OCI-LY1 (cell line): ENCODE results near the gene CYBB.

Experiments used
- EZH2 ChIP-seq: fragments of 200-600 bp; sonication (generic), shearing (Covaris generic); IDR thresholded peaks from 2 replicates; pipeline ENCODE4 v1.8.0; 2017; ENCODE audit warnings: borderline replicate concordance, mixed run types, mild to moderate bottlenecking, antibody characterized with exemption, low read length, moderate library complexity, mixed read lengths
- TF ChIP-seq, protein P1 (sequence below): fragments of 200-600 bp; sonication (generic), shearing (Covaris generic); IDR thresholded peaks from 2 replicates; pipeline ENCODE4 v1.5.1; 2017; ENCODE audit warnings: mild to moderate bottlenecking, antibody characterized with exemption, low read length, moderate library complexity, mixed read lengths

DNA sequence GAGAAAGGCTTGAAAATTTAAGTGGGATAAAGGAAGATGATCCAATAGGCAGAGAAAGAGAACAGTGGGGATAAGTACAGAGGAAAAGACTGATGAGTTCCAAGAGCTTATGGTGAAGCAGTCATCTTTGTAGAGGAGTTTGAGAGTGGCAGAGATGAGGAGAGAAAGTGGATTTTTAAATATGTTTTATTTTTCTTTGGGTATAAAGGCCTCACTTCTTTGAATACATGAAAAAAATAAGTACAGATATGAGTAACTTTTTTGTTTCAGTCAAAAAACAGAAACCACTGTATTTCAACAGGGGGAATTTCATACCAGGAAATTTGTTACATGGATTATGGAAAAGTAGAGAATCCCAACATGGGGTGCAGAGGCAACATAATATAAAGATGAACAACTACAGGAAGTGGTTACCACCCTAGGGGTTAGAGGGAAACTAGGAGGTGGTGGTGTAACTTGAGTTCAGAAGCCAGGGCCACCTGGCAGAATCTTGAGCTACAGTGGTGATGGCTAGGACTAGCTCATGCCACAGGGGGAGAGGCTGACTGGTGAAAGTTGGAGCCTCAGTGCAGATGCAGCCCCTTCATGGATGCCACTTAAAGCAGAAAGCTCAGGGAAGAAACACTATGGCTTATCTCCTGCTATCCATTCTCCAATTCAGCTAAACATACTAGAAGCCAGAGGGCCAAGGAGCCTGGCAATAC is 3.4 kb upstream of the CYBB start:
- TF ChIP-seq, protein P1, sequence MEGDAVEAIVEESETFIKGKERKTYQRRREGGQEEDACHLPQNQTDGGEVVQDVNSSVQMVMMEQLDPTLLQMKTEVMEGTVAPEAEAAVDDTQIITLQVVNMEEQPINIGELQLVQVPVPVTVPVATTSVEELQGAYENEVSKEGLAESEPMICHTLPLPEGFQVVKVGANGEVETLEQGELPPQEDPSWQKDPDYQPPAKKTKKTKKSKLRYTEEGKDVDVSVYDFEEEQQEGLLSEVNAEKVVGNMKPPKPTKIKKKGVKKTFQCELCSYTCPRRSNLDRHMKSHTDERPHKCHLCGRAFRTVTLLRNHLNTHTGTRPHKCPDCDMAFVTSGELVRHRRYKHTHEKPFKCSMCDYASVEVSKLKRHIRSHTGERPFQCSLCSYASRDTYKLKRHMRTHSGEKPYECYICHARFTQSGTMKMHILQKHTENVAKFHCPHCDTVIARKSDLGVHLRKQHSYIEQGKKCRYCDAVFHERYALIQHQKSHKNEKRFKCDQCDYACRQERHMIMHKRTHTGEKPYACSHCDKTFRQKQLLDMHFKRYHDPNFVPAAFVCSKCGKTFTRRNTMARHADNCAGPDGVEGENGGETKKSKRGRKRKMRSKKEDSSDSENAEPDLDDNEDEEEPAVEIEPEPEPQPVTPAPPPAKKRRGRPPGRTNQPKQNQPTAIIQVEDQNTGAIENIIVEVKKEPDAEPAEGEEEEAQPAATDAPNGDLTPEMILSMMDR: no peak
- TF ChIP-seq EZH2: no peak
